Measurements from ENCODE around the gene MAGI1. TPM values are rescaled to one million over a fixed set of nuclear protein-coding genes. Genes with fewer than 3 reads are reported as not detected.
"Not testable (repeated sequence)": the region's sequence is repeated elsewhere in the genome, so short reads cannot be mapped to it uniquely, and the experiment has no call there.

Gene MAGI1
- total RNA-seq, 3 donors from 2014 or later, result 22.1 to 94.4 (median 70.5) TPM

GRCh38 chr3:65867463-65868210 is 171.1 kb downstream of the MAGI1 start:
- Histone ChIP-seq H3K4me3 (no peak overlapping the region), H3K9me3 (no peaks in the 10 kb centered on the region), H3K27ac (no peak overlapping the region), H3K27me3 (no peaks in the 10 kb centered on the region), H3K4me1 (peaks cover 0 to 6% of the 10 kb centered on the region in 2 donors), H3K36me3 (no peaks in the 10 kb centered on the region)
- intact Hi-C loops (cut with DNase I; ENCODE audit: low total_unique reads), result loop anchor here (5.0 kb wide), 1 partner anchor 175 kb away; no protein-coding TSS in a partner anchor
- TF ChIP-seq POLR2AphosphoS5 (IDR thresholded peaks at IDR 0.05), result no peak
- TF ChIP-seq, protein P1, sequence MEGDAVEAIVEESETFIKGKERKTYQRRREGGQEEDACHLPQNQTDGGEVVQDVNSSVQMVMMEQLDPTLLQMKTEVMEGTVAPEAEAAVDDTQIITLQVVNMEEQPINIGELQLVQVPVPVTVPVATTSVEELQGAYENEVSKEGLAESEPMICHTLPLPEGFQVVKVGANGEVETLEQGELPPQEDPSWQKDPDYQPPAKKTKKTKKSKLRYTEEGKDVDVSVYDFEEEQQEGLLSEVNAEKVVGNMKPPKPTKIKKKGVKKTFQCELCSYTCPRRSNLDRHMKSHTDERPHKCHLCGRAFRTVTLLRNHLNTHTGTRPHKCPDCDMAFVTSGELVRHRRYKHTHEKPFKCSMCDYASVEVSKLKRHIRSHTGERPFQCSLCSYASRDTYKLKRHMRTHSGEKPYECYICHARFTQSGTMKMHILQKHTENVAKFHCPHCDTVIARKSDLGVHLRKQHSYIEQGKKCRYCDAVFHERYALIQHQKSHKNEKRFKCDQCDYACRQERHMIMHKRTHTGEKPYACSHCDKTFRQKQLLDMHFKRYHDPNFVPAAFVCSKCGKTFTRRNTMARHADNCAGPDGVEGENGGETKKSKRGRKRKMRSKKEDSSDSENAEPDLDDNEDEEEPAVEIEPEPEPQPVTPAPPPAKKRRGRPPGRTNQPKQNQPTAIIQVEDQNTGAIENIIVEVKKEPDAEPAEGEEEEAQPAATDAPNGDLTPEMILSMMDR (IDR thresholded peaks at IDR 0.05), result no peak
- no peak for TF ChIP-seq POLR2A (IDR thresholded peaks at IDR 0.05)
- no peak for DNase-seq (ENCODE audit: low spot score in 2 of 2)

GRCh38 chr3:65864357-65864904 is 174.3 kb downstream of the MAGI1 start:
- Histone ChIP-seq H3K9me3 (no peaks in the 10 kb centered on the region), H3K27me3 (no peaks in the 10 kb centered on the region), H3K4me3 (no peak overlapping the region), H3K27ac (no peak overlapping the region), H3K4me1 (peaks cover 0 to 9% of the 10 kb centered on the region in 2 donors), H3K36me3 (no peaks in the 10 kb centered on the region)
- intact Hi-C loops (cut with DNase I; ENCODE audit: low total_unique reads), result no loop called here
- no peak for DNase-seq (ENCODE audit: low spot score in 2 of 2)
- TF ChIP-seq POLR2A (IDR thresholded peaks at IDR 0.05), result no peak
- TF ChIP-seq POLR2AphosphoS5 (IDR thresholded peaks at IDR 0.05), result no peak
- TF ChIP-seq, protein P1 (IDR thresholded peaks at IDR 0.05), result no peak

- no peak for TF ChIP-seq POLR2AphosphoS5 (IDR thresholded peaks at IDR 0.05)
- TF ChIP-seq POLR2A (IDR thresholded peaks at IDR 0.05), result no peak
- TF ChIP-seq, protein P1 (IDR thresholded peaks at IDR 0.05), result no peak
- intact Hi-C loops (cut with DNase I; ENCODE audit: low total_unique reads), result no loop called here
- H3K4me3 ChIP-seq, result no peak overlapping the region
- H3K27me3 ChIP-seq, result no peaks in the 10 kb centered on the region
- no peaks in the 10 kb centered on the region for H3K9me3 ChIP-seq
- peak overlapping the region in 1 of 2 donors; percentile 45 for H3K27ac ChIP-seq
- no peaks in the 10 kb centered on the region for H3K36me3 ChIP-seq
- peak in 1 of 2 donors; percentile 24 for DNase-seq (ENCODE audit: low spot score in 2 of 2)
- H3K4me1 ChIP-seq, result peaks cover 0 to 9% of the 10 kb centered on the region in 2 donors
Observed at GRCh38 chr3:65861718-65862117, 177.0 kb downstream of the MAGI1 start.

DNA sequence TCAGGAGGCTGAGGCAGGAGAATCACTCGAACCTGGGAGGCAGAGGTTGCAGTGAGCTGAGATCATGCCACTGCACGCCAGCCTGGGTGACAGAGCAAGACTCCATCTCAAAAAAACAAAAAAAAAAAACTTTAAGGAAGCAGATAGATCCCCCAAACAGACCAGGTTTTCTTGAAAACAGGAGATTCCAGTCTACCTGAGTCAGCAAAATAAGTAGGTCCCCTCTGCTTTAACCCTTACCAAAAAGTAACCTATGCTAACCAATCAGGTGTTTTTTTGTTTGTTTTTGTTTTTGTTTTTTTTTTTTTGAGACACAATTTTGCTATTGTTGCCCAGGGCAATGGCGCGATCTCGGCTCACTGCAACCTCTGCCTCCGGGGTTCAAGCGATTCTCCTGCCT is 179.1 kb downstream of the MAGI1 start:
- H3K9me3 ChIP-seq; H3K27me3 ChIP-seq; intact Hi-C loops (cut with DNase I; ENCODE audit: low total_unique reads); H3K27ac ChIP-seq; H3K4me3 ChIP-seq; DNase-seq (ENCODE audit: low spot score in 2 of 2); H3K36me3 ChIP-seq: not testable (repeated sequence)
- peaks cover 0 to 15% of the 10 kb centered on the region in 2 donors for H3K4me1 ChIP-seq

GRCh38 chr3:65858749-65859148 is 180.0 kb downstream of the MAGI1 start:
- Histone ChIP-seq H3K27me3 (no peaks in the 10 kb centered on the region), H3K4me1 (peaks cover 0 to 15% of the 10 kb centered on the region in 2 donors), H3K9me3 (no peaks in the 10 kb centered on the region), H3K27ac (no peak overlapping the region), H3K36me3 (no peaks in the 10 kb centered on the region), H3K4me3 (no peak overlapping the region)
- DNase-seq (ENCODE audit: low spot score in 2 of 2), result no peak
- TF ChIP-seq, protein P1 (IDR thresholded peaks at IDR 0.05), result no peak
- no peak for TF ChIP-seq POLR2AphosphoS5 (IDR thresholded peaks at IDR 0.05)
- TF ChIP-seq POLR2A (IDR thresholded peaks at IDR 0.05), result no peak
- intact Hi-C loops (cut with DNase I; ENCODE audit: low total_unique reads), result no loop called here

Measured in breast epithelium (tissue), 4 donors.